H1 (cell line): ENCODE data around the gene SLC12A8. TPM values are rescaled to one million over a fixed set of nuclear protein-coding genes. Genes with fewer than 3 reads are reported as not detected.

ENCODE experiments used
- CTCF ChIA-PET: fragments of 300-600 bp; sonication (Branson Sonifier 250); formaldehyde crosslinking; loops from one replicate; lab custom pipeline; 2021; ENCODE audit not compliant: partially characterized antibody; lab: Charles Lee
- POLR2A ChIA-PET: fragments of 300-600 bp; sonication (Branson Sonifier 250); formaldehyde crosslinking; loops from one replicate; lab custom pipeline; 2021; ENCODE audit warnings: inconsistent platforms; ENCODE audit not compliant: partially characterized antibody; lab: Charles Lee
- DNase-seq, 2 experiments: peaks; one replicate each; pipeline versions ENCODE4 v3.0.0 to v3.0.0-alpha.2; 2010 to 2022; ENCODE audit warnings: low spot score in 2 of 2, low read depth in 1 of 2, mixed read lengths in 1 of 2
- FAIRE-seq: peaks from 2 replicates; lab custom pipeline; 2011; peaks lifted over from hg19 to GRCh38; lab: Jason Lieb, UNC
- H2AFZ ChIP-seq: 2 replicates; pipeline ENCODE4 v1.8.1; 2012; ENCODE audit warnings: low read length, inconsistent platforms
- H2AK5ac ChIP-seq: 2 replicates; pipeline ENCODE4 v1.6.1; 2013; ENCODE audit warnings: low read depth, low read length
- H2BK120ac ChIP-seq: replicated peaks from 2 replicates; pipeline ENCODE3; 2013; ENCODE audit warnings: low read depth, low read length, inconsistent platforms
- H2BK12ac ChIP-seq: 2 replicates; pipeline ENCODE4 v1.6.1; 2013; ENCODE audit warnings: low read depth, low read length
- H2BK15ac ChIP-seq: 2 replicates; pipeline ENCODE4 v1.6.1; 2013; ENCODE audit warnings: low read length
- H2BK20ac ChIP-seq: 2 replicates; pipeline ENCODE4 v1.6.1; 2013; ENCODE audit warnings: low read length
- H2BK5ac ChIP-seq: 2 replicates; pipeline ENCODE4 v1.6.1; 2013; ENCODE audit warnings: low read depth, low read length
- H3K14ac ChIP-seq: 2 replicates; pipeline ENCODE4 v1.6.1; 2013; ENCODE audit warnings: inconsistent platforms; ENCODE audit not compliant: insufficient read length
- H3K18ac ChIP-seq: 2 replicates; pipeline ENCODE4 v1.6.1; 2013; ENCODE audit warnings: low read length; ENCODE audit errors: extremely low read depth
- H3K23ac ChIP-seq: 2 replicates; pipeline ENCODE4 v1.6.1; 2013; ENCODE audit warnings: inconsistent platforms; ENCODE audit not compliant: insufficient read length
- H3K23me2 ChIP-seq: 2 replicates; pipeline ENCODE4 v1.6.1; 2013; ENCODE audit warnings: low read depth, low read length
- H3K27ac ChIP-seq: 2 replicates; pipeline ENCODE4 v1.6.1; 2011; ENCODE audit warnings: low read depth, low read length, inconsistent platforms
- H3K27me3 ChIP-seq, 4 experiments: replicated peaks in 1 of 4; 1 replicate in 1 of 4; 2 replicates in 3 of 4; pipeline versions ENCODE4 v1.6.1 to v1.8.1; 2011 to 2013; ENCODE audit warnings: low read length in 3 of 4, mild to moderate bottlenecking in 3 of 4, inconsistent platforms in 2 of 4, mixed read lengths in 2 of 4, moderate library complexity in 1 of 4; ENCODE audit not compliant: control insufficient read depth in 3 of 4, insufficient read depth in 3 of 4; ENCODE audit errors: extremely low read depth in 1 of 4
- H3K36me3 ChIP-seq, 4 experiments: 2 replicates each; pipeline versions ENCODE4 v1.6.1 to v1.8.1; 2011 to 2013; ENCODE audit warnings: mild to moderate bottlenecking in 4 of 4, low read length in 3 of 4, moderate library complexity in 2 of 4, control low read depth in 1 of 4, inconsistent platforms in 1 of 4; ENCODE audit not compliant: insufficient read depth in 4 of 4, control insufficient read depth in 2 of 4
- H3K4ac ChIP-seq: replicated peaks from 2 replicates; pipeline ENCODE3; 2013; ENCODE audit warnings: low read length, low read depth, mixed read lengths, inconsistent platforms; ENCODE audit not compliant: insufficient read length
- H3K4me1 ChIP-seq, 4 experiments: replicated peaks in 1 of 4; 1 replicate in 1 of 4; 2 replicates in 3 of 4; pipeline versions ENCODE4 v1.6.1 to v1.8.1; 2011 to 2013; ENCODE audit warnings: low read length in 3 of 4, inconsistent platforms in 2 of 4, mixed read lengths in 1 of 4; ENCODE audit not compliant: insufficient read depth in 4 of 4, control insufficient read depth in 3 of 4
- H3K4me2 ChIP-seq, 2 experiments: 2 replicates each; pipeline versions ENCODE4 v1.6.1 to v1.8.1; 2011 to 2013; ENCODE audit warnings: low read depth in 2 of 2, low read length in 2 of 2, control low read depth in 1 of 2, inconsistent platforms in 1 of 2, mild to moderate bottlenecking in 1 of 2; ENCODE audit not compliant: insufficient read depth in 1 of 2
- H3K4me3 ChIP-seq, 4 experiments: fragments of 200-600, 300-600 bp in 1 of 4; sonication (generic), shearing (Covaris generic), sonication (Bioruptor Twin) in 1 of 4; 2 replicates each; pipeline versions ENCODE4 v1.5.1 to v1.8.1; 2011 to 2016; ENCODE audit warnings: low read length in 4 of 4, low read depth in 3 of 4, control low read depth in 2 of 4, inconsistent platforms in 2 of 4, mild to moderate bottlenecking in 2 of 4, mixed read lengths in 1 of 4, moderate library complexity in 1 of 4; ENCODE audit not compliant: insufficient read depth in 2 of 4; ENCODE audit errors: extremely low read depth in 1 of 4
- H3K56ac ChIP-seq: replicated peaks from 2 replicates; pipeline ENCODE3; 2013; ENCODE audit warnings: low read depth, mild to moderate bottlenecking, mixed read lengths, low read length, inconsistent platforms; ENCODE audit not compliant: insufficient read length
- H3K79me1 ChIP-seq: 2 replicates; pipeline ENCODE4 v1.6.1; 2013; ENCODE audit warnings: low read depth, low read length, control low read depth
- H3K79me2 ChIP-seq, 2 experiments: 2 replicates each; pipeline versions ENCODE4 v1.6.1 to v1.8.1; 2012 to 2013; ENCODE audit warnings: low read length in 2 of 2, mild to moderate bottlenecking in 2 of 2, inconsistent platforms in 1 of 2; ENCODE audit not compliant: insufficient read depth in 2 of 2, control insufficient read depth in 1 of 2
- H3K9ac ChIP-seq, 4 experiments: replicated peaks in 1 of 4; 1 replicate in 1 of 4; 2 replicates in 3 of 4; pipeline versions ENCODE4 v1.6.1 to v1.8.1; 2011 to 2013; ENCODE audit warnings: low read depth in 3 of 4, low read length in 3 of 4, control low read depth in 2 of 4, mild to moderate bottlenecking in 2 of 4, moderate library complexity in 2 of 4, inconsistent platforms in 1 of 4; ENCODE audit errors: extremely low read depth in 1 of 4
- H3K9me3 ChIP-seq, 2 experiments: 2 replicates each; pipeline versions ENCODE4 v1.6.1 to v1.8.1; 2012 to 2013; ENCODE audit warnings: mild to moderate bottlenecking in 2 of 2, moderate library complexity in 2 of 2, control low read depth in 1 of 2, inconsistent platforms in 1 of 2, low read depth in 1 of 2, low read length in 1 of 2, mixed read lengths in 1 of 2; ENCODE audit not compliant: insufficient read depth in 2 of 2
- H4K20me1 ChIP-seq, 2 experiments: replicated peaks in 1 of 2; 2 replicates each; pipeline versions ENCODE3 to v1.8.1; 2011 to 2013; ENCODE audit warnings: inconsistent platforms in 2 of 2, low read length in 2 of 2, mild to moderate bottlenecking in 1 of 2; ENCODE audit not compliant: insufficient read depth in 2 of 2, control insufficient read depth in 1 of 2
- H4K5ac ChIP-seq: 2 replicates; pipeline ENCODE4 v1.6.1; 2013; ENCODE audit warnings: low read length, low read depth, mixed read lengths, inconsistent platforms; ENCODE audit not compliant: insufficient read length
- H4K8ac ChIP-seq: 2 replicates; pipeline ENCODE4 v1.8.0; 2013; ENCODE audit warnings: mild to moderate bottlenecking, moderate library complexity, low read length, inconsistent platforms; ENCODE audit not compliant: insufficient read depth; ENCODE audit errors: extremely low read depth
- H4K91ac ChIP-seq: replicated peaks from 2 replicates; pipeline ENCODE3; 2013; ENCODE audit warnings: low read length, mixed read lengths, inconsistent platforms; ENCODE audit not compliant: insufficient read length
- CHD1 ChIP-seq: IDR thresholded peaks from 2 replicates; pipeline ENCODE4 v1.6.1; 2012; ENCODE audit warnings: low read depth, low read length, improper control_type of control experiment
- FOSL1 ChIP-seq: IDR thresholded peaks from 2 replicates; pipeline ENCODE4 v1.6.1; 2011; ENCODE audit warnings: mild to moderate bottlenecking, low read depth, low read length, moderate library complexity; ENCODE audit not compliant: insufficient read depth
- GABPA ChIP-seq: IDR thresholded peaks from 2 replicates; pipeline ENCODE4 v1.6.1; 2011; ENCODE audit warnings: mild to moderate bottlenecking, low read length, moderate library complexity, borderline replicate concordance; ENCODE audit not compliant: insufficient read depth
- NRF1 ChIP-seq: IDR thresholded peaks from 2 replicates; pipeline ENCODE4 v1.6.1; 2011; ENCODE audit warnings: mild to moderate bottlenecking, low read depth, low read length, improper control_type of control experiment
- RBBP5 ChIP-seq: IDR thresholded peaks from 2 replicates; pipeline ENCODE4 v1.7.1; 2012; ENCODE audit warnings: low read depth, mild to moderate bottlenecking, inconsistent platforms, low read length, moderate library complexity, borderline replicate concordance
- SP1 ChIP-seq: IDR thresholded peaks from 2 replicates; pipeline ENCODE4 v1.6.1; 2011; ENCODE audit warnings: low read depth, low read length
- SP4 ChIP-seq: IDR thresholded peaks from 2 replicates; pipeline ENCODE4 v1.6.1; 2012; ENCODE audit warnings: low read length, inconsistent platforms
- TAF7 ChIP-seq: optimal IDR thresholded peaks from 2 replicates; pipeline ENCODE3; 2011; ENCODE audit warnings: low read depth, mild to moderate bottlenecking, inconsistent platforms, low read length, moderate library complexity, borderline replicate concordance
- YY1 ChIP-seq: IDR thresholded peaks from 2 replicates; pipeline ENCODE4 v1.6.1; 2011; ENCODE audit warnings: low read depth, mild to moderate bottlenecking, low read length
- WGBS, 2 experiments: shearing (Covaris generic) in 1 of 2; methylation state at CpG; one replicate each; pipeline versions ENCODE4 v1.1.6 to v1.1.7; 2013 to 2015; ENCODE audit warnings: low lambda C conversion rate in 2 of 2, mixed read lengths in 2 of 2, inconsistent platforms in 1 of 2, low coverage in 1 of 2, missing lambda C conversion rate in 1 of 2; ENCODE audit not compliant: insufficient replicate concordance in 2 of 2, insufficient coverage in 1 of 2, insufficient read length in 1 of 2; ENCODE audit errors: extremely low coverage in 1 of 2, missing lambda C conversion rate in 1 of 2; 5-methylcytosine and 5-hydroxymethylcytosine counted together
- polyA plus RNA-seq, 7 experiments: library from polyadenylated mRNA; depleted of rRNA in 3 of 7; stranded (reverse) in 5 of 7; unstranded in 2 of 7; fragments of >200 nt in 5 of 7; fragments of 200-250 nt in 2 of 7; gene quantifications; 1 replicate in 5 of 7; 2 replicates in 1 of 7; 4 replicates in 1 of 7; pipeline versions ENCODE4 v1.2.1 to v1.2.3, GENCODE V29; 2011 to 2013; ENCODE audit warnings: missing spikeins in 2 of 7, mixed read lengths in 2 of 7
- total RNA-seq: library from RNA; stranded (reverse); fragmentation: NEBNext Ultra II Directional; extraction: Animal tissue kit (Norgen Biotek cat#: 25700); gene quantifications from 2 replicates; pipeline ENCODE4 v1.2.1, GENCODE V29; 2021

Gene SLC12A8
- total and polyA plus RNA-seq, 2 of the 8 experiments (the other 6 are each of a cell fraction or from before 2014, with no cell fraction given) = 13.7 to 14.4 TPM

DNA sequence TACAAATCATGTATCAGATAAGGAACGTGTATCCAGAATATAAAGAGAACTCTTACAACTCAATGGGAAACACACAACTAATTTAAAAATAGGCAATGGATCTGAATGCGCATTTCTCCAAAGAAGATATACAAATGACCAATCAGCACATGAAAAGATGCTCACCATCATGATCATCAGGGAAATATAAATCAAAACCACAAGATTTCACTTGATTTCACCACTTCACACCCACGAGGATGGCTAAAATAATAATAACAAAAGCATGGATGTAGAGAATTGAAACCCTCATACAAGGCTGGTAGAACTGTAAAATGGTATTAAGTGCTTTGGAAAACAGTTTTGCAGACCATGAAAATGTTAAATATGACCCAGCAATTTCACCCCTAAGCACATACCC lies 26.7 kb upstream of the SLC12A8 start:
- Histone ChIP-seq H3K79me1 (no peaks in the 10 kb centered on the region), H2BK12ac (no peak overlapping the region), H4K91ac (no peak overlapping the region), H2AK5ac (no peak overlapping the region), H4K20me1 (no peaks in the 10 kb centered on the region), H3K23me2 (no peaks in the 10 kb centered on the region), H3K14ac (no peak overlapping the region), H3K9ac (no peak overlapping the region), H3K27me3 (no peaks in the 10 kb centered on the region), H3K36me3 (no peaks in the 10 kb centered on the region), H3K4me3 (no peak overlapping the region), H2BK20ac (no peak overlapping the region), H3K27ac (no peak overlapping the region), H4K5ac (no peak overlapping the region), H4K8ac (no peak overlapping the region), H3K18ac (no peak overlapping the region), H3K4me2 (no peak overlapping the region), H2BK5ac (no peak overlapping the region), H3K56ac (no peak overlapping the region)
- WGBS, 2 experiments = 84% methylated on average over 3 of the region's 3 CpGs; no CpG with 5 or more reads in 1 of the 2 experiments
- CTCF ChIA-PET = no interaction called here
- TF ChIP-seq CHD1 (no peak), TAF7 (no peak), SP1 (no peak), SP4 (no peak), FOSL1 (no peak), RBBP5 (no peak), GABPA (no peak), NRF1 (no peak), YY1 (no peak)
- TF ChIP-seq, all 59 proteins: peak for 0
- no peaks in the 10 kb centered on the region for H3K4me1 ChIP-seq
- H2AFZ ChIP-seq = no peak overlapping the region
- H3K79me2 ChIP-seq = no peaks in the 10 kb centered on the region
- H3K23ac ChIP-seq = no peak overlapping the region
- no peak overlapping the region for H3K4ac ChIP-seq
- peak; percentile 39 for FAIRE-seq
- POLR2A ChIA-PET = no interaction called here
- H2BK15ac ChIP-seq = no peak overlapping the region
- H2BK120ac ChIP-seq = no peak overlapping the region
- no peak for DNase-seq
- H3K9me3 ChIP-seq = no peaks in the 10 kb centered on the region
